Lung (tissue), 12 donors: ENCODE results near the gene KDM4C. TPM values are rescaled to one million over a fixed set of nuclear protein-coding genes. Genes with fewer than 3 reads are reported as not detected.

Experiments used
- ATAC-seq: fragments of 200-7000 bp; cut with Tn5 transposase; one replicate; pipeline ENCODE4 v1.9.1; 2020; ENCODE audit warnings: moderate number of reproducible peaks; ENCODE audit not compliant: insufficient read depth, low FRiP score
- DNase-seq, 3 donors: peaks; one replicate each; pipeline ENCODE4 v3.0.0-alpha.2; 2013 to 2017
- H3K27ac ChIP-seq, 2 donors: one replicate each; pipeline ENCODE4 v1.5.1; 2013; ENCODE audit warnings: mild to moderate bottlenecking in 2 of 2, moderate library complexity in 2 of 2, control low read depth in 1 of 2, inconsistent platforms in 1 of 2, low read depth in 1 of 2, low read length in 1 of 2
- H3K27me3 ChIP-seq, 3 donors: one replicate each; pipeline ENCODE4 v1.5.1; 2013; ENCODE audit warnings: low read length in 2 of 3; ENCODE audit not compliant: control insufficient read depth in 3 of 3, insufficient read depth in 3 of 3
- H3K36me3 ChIP-seq, 4 donors: one replicate each; pipeline ENCODE4 v1.5.1; 2013; ENCODE audit warnings: low read length in 4 of 4, mild to moderate bottlenecking in 1 of 4, moderate library complexity in 1 of 4; ENCODE audit not compliant: control insufficient read depth in 4 of 4, insufficient read depth in 4 of 4
- H3K4me1 ChIP-seq, 5 donors: one replicate each; pipeline ENCODE4 v1.5.1; 2013; ENCODE audit warnings: low read length in 5 of 5, mild to moderate bottlenecking in 2 of 5, moderate library complexity in 1 of 5; ENCODE audit not compliant: control insufficient read depth in 5 of 5, insufficient read depth in 5 of 5
- H3K4me3 ChIP-seq: one replicate; pipeline ENCODE4 v1.5.1; 2013; ENCODE audit warnings: mild to moderate bottlenecking, control low read depth, moderate library complexity
- H3K9ac ChIP-seq, 2 donors: one replicate each; pipeline ENCODE4 v1.5.1; 2013; ENCODE audit warnings: low read length in 2 of 2, control low read depth in 1 of 2; ENCODE audit not compliant: insufficient read depth in 1 of 2
- H3K9me3 ChIP-seq, 4 donors: one replicate each; pipeline ENCODE4 v1.5.1; 2013; ENCODE audit warnings: low read length in 3 of 4, mild to moderate bottlenecking in 1 of 4, moderate library complexity in 1 of 4; ENCODE audit not compliant: control insufficient read depth in 4 of 4, insufficient read depth in 3 of 4
- CTCF ChIP-seq: IDR thresholded peaks from 2 replicates; pipeline ENCODE4 v1.5.1; 2012; ENCODE audit warnings: mild to moderate bottlenecking; ENCODE audit errors: control extremely low read depth, extremely low read depth
- WGBS, 2 donors: extraction: QIAGEN DNeasy Blood & Tissue Kit; methylation state at CpG; one replicate each; pipeline ENCODE4 v1.1.7; 2013; 5-methylcytosine and 5-hydroxymethylcytosine counted together
- polyA plus RNA-seq, 2 donors: library from polyadenylated mRNA; stranded (reverse); fragments of 200-250 nt; gene quantifications; one replicate each; pipeline ENCODE4 v1.2.1, GENCODE V29; 2013
- total RNA-seq, 2 donors: library from RNA; depleted of rRNA in 1 of 2; stranded (reverse); fragments of >200 nt in 1 of 2; gene quantifications; one replicate each; pipeline ENCODE4 v1.2.1, GENCODE V29; 2014 to 2021
- donor health status: control.
- donor health status: control.
- donor health status: Bipolar disorder and iron deficiency.
- donor health status: healthy.
- donor health status: DM: yes; HTN: yes; CAD: no.

KDM4C gene
- total and polyA plus RNA-seq, 4 donors = 7.1 to 78.5 (median 25.0) TPM

- Histone ChIP-seq H3K4me3 (no peak overlapping the region), H3K27ac (no peak overlapping the region), H3K9ac (no peak overlapping the region), H3K27me3 (no peaks in the 10 kb centered on the region), H3K36me3 (peaks cover 0 to 20% (median 9%) of the 10 kb centered on the region in 4 donors), H3K4me1 (peaks cover 0 to 10% (median 4%) of the 10 kb centered on the region in 5 donors), H3K9me3 (peaks cover 0 to 7% (median 0%) of the 10 kb centered on the region in 4 donors)
- WGBS, 2 donors = 91 to 92% methylated on average over 11 of the region's 11 CpGs
- ATAC-seq (no peak), DNase-seq (peak in 1 of 3 donors; percentile 46)
- no peak for TF ChIP-seq CTCF
These were observed 414.7 kb downstream of the KDM4C start for GRCh38 chr9:7172154-7173115.

GRCh38 chr9:7173139-7173538 is 415.4 kb downstream of the KDM4C start:
- H3K4me3 ChIP-seq = no peak overlapping the region
- no peak overlapping the region for H3K9ac ChIP-seq
- ATAC-seq (no peak), DNase-seq (no peak)
- H3K36me3 ChIP-seq = peaks cover 0 to 18% (median 9%) of the 10 kb centered on the region in 4 donors
- WGBS, 2 donors = 92 to 97% methylated on average over 3 of the region's 3 CpGs
- no peaks in the 10 kb centered on the region for H3K27me3 ChIP-seq
- TF ChIP-seq CTCF = no peak
- H3K27ac ChIP-seq = no peak overlapping the region
- H3K9me3 ChIP-seq = peaks cover 0 to 7% (median 0%) of the 10 kb centered on the region in 4 donors
- H3K4me1 ChIP-seq = peaks cover 0 to 10% (median 4%) of the 10 kb centered on the region in 5 donors

GRCh38 chr9:7174301-7174700 is 416.5 kb downstream of the KDM4C start:
- Histone ChIP-seq H3K27me3 (no peaks in the 10 kb centered on the region), H3K9ac (no peak overlapping the region), H3K36me3 (peaks cover 0 to 18% (median 7%) of the 10 kb centered on the region in 4 donors), H3K9me3 (peaks cover 0 to 7% (median 0%) of the 10 kb centered on the region in 4 donors), H3K4me1 (peaks cover 0 to 10% (median 4%) of the 10 kb centered on the region in 5 donors), H3K27ac (no peak overlapping the region), H3K4me3 (no peak overlapping the region)
- no peak for TF ChIP-seq CTCF
- DNase-seq = no peak
- no peak for ATAC-seq
- WGBS, 2 donors = 92 to 98% methylated on average over 7 of the region's 7 CpGs
